Subcutaneous adipose tissue (tissue), 4 donors: ENCODE measurements around the gene ELAPOR1. TPM values are rescaled to one million over a fixed set of nuclear protein-coding genes. Genes with fewer than 3 reads are reported as not detected.

ENCODE experiments used
- total RNA-seq, 4 donors: library from RNA; depleted of rRNA; stranded (reverse); fragments of >200 nt; gene quantifications; one replicate each; pipeline ENCODE4 v1.1.0, GENCODE V29; 2016
- TF ChIP-seq, protein P1 (sequence below): fragments of 450-650 bp; IDR thresholded peaks from one replicate; pipeline ENCODE4 v1.5.1; 2016; ENCODE audit warnings: low read depth, mild to moderate bottlenecking, control low read depth, antibody characterized with exemption, moderate library complexity

The ELAPOR1 gene
- total RNA-seq, 4 donors from 2014 or later = 0.22 to 2.1 (median 0.51) TPM; not detected in 1

DNA sequence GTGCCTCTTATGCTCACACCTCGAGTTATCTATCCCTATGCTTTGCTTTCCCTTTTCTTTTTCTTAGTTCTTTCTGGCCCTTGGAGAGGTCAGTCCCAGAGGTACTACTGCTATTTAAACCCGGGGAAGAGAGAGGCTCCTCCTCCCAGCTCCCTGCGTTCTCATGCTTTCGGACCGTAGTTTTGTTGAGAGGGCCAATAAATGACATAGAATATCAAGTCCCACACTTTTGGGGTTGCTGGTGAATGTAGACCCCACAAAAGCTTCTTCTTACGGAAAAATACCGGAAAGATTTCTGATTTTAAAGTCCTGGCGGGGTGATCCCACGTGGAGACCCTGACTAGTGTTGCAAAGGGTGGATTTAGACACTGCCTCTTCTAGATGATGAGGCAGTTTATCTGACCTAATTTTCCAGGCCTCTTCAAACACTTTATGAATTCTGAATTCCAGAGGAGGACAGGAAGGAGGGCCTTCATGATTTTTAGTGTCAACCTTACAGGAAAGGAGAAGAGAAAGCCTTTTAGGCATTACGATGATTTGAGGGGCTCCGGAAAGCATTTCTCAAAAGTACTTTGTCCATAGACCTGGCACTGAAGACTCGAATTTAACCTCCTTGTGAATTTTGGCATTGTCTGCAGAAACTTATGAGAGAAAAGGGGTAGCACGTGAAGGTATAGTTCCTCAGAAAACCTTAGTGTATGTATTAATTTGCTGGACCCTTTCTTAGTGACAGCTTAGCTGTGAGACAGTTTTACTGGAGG lies 22.7 kb upstream of the ELAPOR1 start:
- TF ChIP-seq, protein P1, sequence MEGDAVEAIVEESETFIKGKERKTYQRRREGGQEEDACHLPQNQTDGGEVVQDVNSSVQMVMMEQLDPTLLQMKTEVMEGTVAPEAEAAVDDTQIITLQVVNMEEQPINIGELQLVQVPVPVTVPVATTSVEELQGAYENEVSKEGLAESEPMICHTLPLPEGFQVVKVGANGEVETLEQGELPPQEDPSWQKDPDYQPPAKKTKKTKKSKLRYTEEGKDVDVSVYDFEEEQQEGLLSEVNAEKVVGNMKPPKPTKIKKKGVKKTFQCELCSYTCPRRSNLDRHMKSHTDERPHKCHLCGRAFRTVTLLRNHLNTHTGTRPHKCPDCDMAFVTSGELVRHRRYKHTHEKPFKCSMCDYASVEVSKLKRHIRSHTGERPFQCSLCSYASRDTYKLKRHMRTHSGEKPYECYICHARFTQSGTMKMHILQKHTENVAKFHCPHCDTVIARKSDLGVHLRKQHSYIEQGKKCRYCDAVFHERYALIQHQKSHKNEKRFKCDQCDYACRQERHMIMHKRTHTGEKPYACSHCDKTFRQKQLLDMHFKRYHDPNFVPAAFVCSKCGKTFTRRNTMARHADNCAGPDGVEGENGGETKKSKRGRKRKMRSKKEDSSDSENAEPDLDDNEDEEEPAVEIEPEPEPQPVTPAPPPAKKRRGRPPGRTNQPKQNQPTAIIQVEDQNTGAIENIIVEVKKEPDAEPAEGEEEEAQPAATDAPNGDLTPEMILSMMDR = no peak

DNA sequence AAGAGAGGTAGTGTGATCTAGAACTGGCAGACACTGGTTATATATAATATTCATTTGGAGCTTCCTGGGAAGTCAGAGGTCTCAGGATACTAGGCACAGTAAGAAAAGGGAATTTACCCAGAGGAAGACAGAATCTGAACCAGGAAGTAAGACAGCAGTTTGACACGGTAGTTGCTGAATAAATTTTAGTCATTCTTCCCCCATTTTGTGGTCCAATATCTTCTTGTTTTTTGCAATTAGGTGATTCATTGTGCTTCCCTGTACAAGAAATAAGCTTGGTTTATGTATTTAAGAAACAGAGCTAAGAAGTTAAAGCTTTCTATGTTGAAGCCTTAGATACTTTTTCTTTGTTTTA lies 22.1 kb upstream of the ELAPOR1 start:
- TF ChIP-seq, protein P1 = no peak

DNA sequence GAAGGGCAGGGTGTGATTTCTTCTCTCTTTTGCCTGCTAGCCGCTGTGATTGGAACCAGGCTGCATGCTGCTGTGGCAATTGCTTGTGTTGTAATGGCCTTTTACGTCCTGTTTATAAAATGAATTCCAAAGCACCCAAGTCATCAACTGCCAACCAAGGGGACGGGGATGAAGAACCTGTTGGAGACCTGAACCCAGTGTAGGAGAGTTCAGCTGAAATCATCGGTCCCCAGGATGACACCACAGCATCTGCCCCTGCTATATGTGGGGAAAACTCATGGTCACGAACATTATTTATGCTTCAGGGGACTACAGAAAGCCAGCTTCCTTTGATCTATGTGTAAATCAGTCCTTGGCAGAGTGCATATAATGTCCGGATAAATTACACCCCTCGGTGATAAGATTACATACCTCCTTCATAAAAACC lies 19.5 kb upstream of the ELAPOR1 start:
- TF ChIP-seq, protein P1 = no peak

DNA sequence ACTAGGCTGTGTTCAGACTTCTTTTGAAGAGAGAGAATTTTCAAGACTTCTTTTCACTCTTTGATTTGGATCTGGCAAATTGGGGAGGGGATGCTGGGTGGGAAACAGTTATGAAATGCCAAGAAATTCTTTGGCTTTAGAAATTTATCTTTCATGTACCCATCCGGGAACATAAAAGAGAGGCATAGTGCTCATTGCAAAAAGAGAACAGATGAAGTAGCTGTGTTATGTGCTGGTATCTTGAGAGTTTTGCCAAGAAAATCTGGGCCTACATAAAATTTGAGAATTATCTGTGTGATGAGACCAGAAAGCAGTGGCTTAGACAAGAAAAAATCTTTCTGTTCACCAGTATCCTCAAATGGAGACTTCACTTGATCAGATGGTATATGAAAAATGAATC lies 19.0 kb upstream of the ELAPOR1 start:
- TF ChIP-seq, protein P1 = no peak

DNA sequence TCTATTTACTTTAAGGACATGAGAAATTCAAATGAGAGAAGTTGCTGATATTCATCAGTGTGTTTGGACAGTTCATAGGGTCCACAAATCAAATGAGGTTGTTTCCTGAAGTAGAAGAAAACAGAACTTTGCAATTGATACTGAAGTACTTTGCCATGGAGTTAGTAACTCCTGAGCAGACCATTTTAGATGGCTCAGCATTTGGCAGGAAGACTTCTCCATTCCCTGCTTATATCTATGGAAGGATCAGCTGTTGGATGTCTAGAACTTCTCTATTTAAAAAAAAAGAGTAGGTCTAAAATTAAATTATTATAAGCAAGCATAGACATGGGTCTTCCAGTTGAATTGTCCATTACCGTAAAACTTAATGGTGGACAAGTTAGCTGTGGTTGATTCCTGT lies 18.3 kb upstream of the ELAPOR1 start:
- TF ChIP-seq, protein P1 = no peak

DNA sequence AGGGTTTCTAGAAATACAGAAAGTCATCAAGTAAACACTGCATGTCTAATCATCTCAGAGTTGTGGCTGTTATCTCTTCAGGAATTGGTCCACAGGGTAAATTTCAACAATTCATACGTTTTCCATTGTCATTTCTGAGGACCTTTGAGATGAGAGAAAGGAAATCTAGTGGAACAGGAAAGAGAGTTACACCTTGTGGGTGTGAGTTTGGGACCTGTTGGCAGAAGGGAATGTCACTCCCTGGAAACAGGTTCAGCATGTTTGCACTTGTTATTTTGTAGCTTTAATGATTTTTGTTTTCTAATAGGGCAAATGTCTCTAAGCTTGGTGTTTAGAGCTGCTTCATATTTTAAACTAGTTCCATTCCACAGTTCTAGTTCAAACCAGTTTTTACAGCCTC lies 17.8 kb upstream of the ELAPOR1 start:
- TF ChIP-seq, protein P1 = no peak

DNA sequence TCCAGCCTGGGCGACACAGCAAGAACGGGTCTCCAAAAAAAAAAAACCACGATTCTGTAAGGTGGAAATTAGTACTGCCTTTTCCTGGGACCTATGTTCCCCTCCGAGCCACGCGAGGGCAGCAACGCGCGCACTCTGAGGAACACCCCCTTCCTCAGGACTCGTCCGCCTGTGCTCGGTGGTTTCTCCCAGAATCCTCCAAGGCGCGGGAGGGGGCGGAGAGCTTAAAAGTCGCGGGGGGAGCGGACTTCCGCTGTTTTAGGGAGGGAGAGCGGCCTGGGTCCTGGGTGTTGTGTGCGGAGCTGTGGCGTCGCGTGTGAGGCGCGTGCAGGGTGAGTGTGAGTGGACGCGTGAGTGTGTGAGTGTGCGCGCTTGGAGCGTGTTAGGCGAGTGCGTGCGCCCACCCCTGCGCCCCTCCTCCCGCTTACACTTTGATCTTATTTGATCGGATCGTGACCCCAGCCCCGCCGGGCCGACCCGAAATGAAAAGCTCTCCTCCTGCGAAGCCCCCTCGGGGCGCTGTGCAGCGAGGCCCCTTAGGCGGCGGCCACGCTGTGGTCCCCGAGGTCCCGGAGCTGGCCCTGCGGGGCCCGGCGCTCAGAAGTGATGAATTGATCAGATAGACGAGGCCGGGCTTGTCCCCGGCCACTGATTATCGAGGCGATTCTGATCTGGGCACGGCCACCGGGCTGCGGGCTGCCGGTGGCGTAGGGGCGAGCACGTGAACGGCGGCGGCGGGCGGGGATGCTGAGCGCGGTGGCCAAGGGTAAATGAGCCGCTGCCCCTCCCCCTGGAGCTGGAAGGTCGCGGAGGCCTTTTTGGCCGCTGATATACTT lies 13.8 kb upstream of the ELAPOR1 start:
- TF ChIP-seq, protein P1 = no peak
